GM06990 (cell line): ENCODE data around the gene C12orf54.
"Not testable (repeated sequence)": the region's sequence is repeated elsewhere in the genome, so short reads cannot be mapped to it uniquely, and the experiment has no call there.

Experiments used
- DNase-seq: peaks from one replicate; pipeline ENCODE4 v3.0.0-alpha.2; 2011; ENCODE audit not compliant: insufficient read length; ENCODE audit errors: extremely low read depth
- H3K27me3 ChIP-seq: replicated peaks from 2 replicates; pipeline ENCODE4 v1.6.0; 2011; ENCODE audit warnings: low read length; ENCODE audit not compliant: control insufficient read depth, insufficient read depth
- H3K36me3 ChIP-seq: 2 replicates; pipeline ENCODE4 v1.5.1; 2011; ENCODE audit warnings: low read length; ENCODE audit not compliant: control insufficient read depth, insufficient read depth
- H3K4me3 ChIP-seq: replicated peaks from 2 replicates; pipeline ENCODE4 v1.5.1; 2011; ENCODE audit warnings: low read depth, mild to moderate bottlenecking, control low read depth, low read length
- TF ChIP-seq, protein P1 (sequence below): IDR thresholded peaks from 2 replicates; pipeline ENCODE4 v1.5.1; 2011; ENCODE audit warnings: low read length, control low read depth, mild to moderate bottlenecking, inconsistent platforms; ENCODE audit not compliant: insufficient read depth, poor library complexity, severe bottlenecking

Gene C12orf54

DNA sequence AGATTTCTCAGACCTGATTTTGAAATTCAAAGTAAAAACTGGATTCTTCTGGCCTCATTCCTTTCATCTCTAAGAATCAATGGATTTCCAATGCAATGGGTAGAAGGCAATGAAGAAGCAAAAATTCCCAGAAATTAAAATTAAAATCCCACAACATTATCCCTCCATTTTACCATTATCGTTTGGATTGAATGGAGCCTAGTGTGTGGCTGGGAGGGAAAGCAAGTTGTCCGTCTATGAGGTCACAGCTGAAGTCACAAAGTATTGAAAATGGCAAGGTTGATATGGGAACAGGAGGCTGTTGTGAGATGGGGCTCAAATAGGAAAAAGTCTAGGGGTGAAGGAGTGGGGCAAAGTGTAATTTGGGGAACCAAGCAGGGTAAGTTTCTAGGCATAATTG is at the start of gene C12orf54:
C12orf54 (plus strand) TSS at position 301 of the 400 bp plus-strand sequence. CDS start 799 bp downstream, outside the sequence.
- Histone ChIP-seq H3K27me3 (no peaks in the 10 kb centered on the region), H3K36me3 (no peaks in the 10 kb centered on the region), H3K4me3 (no peak within 1 kb of the TSS)
- DNase-seq: no peak
- TF ChIP-seq, protein P1, sequence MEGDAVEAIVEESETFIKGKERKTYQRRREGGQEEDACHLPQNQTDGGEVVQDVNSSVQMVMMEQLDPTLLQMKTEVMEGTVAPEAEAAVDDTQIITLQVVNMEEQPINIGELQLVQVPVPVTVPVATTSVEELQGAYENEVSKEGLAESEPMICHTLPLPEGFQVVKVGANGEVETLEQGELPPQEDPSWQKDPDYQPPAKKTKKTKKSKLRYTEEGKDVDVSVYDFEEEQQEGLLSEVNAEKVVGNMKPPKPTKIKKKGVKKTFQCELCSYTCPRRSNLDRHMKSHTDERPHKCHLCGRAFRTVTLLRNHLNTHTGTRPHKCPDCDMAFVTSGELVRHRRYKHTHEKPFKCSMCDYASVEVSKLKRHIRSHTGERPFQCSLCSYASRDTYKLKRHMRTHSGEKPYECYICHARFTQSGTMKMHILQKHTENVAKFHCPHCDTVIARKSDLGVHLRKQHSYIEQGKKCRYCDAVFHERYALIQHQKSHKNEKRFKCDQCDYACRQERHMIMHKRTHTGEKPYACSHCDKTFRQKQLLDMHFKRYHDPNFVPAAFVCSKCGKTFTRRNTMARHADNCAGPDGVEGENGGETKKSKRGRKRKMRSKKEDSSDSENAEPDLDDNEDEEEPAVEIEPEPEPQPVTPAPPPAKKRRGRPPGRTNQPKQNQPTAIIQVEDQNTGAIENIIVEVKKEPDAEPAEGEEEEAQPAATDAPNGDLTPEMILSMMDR: no peak

DNA sequence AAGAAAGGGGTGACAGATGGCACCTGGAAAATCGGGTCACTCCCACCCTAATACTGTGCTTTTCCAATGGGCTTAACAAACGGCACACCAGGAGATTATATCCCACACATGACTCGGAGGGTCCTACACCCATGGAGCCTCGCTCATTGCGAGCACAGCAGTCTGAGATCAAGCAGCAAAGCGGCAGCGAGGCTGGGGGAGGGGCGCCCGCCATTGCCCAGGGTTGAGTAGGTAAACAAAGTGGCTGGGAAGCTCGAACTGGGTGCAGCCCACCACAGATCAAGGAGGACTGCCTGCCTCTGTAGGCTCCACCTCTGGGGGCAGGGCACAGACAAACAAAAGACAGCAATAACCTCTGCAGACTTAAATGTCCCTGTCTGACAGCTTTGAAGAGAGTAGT is 48.3 kb upstream of the C12orf54 start:
- not testable (repeated sequence) for H3K36me3 ChIP-seq, H3K27me3 ChIP-seq, DNase-seq, H3K4me3 ChIP-seq

DNA sequence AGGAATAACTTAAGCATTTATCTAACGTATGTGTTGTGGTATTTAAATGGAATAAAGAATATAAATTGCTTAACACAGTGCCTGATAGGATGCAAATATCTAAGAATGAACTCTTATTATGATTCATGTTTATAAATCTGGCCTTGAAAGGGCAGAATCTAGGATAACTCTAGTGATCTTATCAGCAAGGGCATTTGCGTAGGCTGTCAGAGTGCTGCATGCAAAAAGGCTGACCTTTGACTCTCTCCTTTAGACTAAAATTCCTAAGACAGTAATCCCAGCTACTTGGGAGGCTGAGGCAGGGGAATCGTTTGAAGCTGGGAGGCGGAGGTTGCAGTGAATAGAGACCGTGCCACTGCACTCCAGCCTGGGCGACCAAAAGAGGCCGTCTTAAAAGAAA is 41.2 kb upstream of the C12orf54 start:
- DNase-seq: no peak

DNA sequence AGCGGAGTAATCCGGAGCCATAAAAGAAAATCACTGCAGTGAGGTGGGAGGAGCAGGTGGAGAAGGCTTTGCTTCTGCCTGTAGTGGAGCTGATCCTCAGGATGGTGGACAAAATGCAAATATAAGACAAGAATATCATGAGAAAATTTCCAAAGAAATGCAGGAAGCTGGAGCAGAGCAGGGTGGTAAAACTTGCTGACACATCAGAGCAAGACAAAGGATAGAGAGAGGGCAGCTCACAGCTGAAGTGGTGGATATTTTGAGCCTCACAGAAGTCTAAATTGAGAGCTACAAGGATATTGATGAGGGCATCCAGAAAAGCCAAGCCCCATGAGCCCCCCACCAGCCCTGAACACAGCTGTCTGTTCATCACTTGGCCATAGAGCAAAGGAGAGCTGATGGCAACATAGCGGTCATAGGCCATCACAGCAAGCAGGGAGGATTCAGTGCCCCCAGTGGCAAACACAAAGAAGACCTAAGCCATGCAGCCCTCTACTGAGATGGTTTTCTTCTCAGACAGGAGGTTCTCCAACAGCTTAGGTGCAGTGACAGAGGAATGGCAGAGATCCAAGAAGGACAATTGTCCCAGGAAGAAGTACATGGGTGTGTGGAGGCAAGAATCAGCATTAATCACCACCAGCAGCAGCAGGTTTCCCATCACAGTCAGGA is 40.0 kb upstream of the C12orf54 start:
- Histone ChIP-seq H3K4me3 (no peak overlapping the region), H3K27me3 (no peaks in the 10 kb centered on the region), H3K36me3 (no peaks in the 10 kb centered on the region)
- TF ChIP-seq, protein P1: peak; percentile 41
- no peak for DNase-seq

More for the DNA sequence above, 41.2 kb upstream of the C12orf54 start:
- TF ChIP-seq, protein P1: no peak
- Histone ChIP-seq H3K4me3 (no peak overlapping the region), H3K36me3 (no peaks in the 10 kb centered on the region), H3K27me3 (no peaks in the 10 kb centered on the region)

DNA sequence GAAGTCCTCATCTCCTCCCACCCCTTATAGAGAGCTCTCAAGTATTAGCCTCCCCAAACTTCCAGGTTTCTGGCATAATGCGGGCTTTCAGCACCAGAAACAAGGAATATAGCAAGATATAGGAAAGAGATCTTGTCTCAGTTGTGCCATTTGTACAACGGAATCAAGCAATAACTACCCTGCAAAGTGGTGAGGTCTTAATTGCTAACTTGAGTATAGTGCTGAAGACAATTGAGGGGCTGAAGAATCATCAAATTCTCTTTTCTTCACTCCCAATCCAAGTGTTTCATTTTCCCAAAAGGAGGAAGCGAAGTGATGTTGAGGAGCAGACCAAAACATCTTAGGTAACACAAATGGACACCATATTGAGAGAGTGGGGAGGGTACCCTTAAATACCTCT is 36.8 kb upstream of the C12orf54 start:
- no peak overlapping the region for H3K4me3 ChIP-seq
- no peaks in the 10 kb centered on the region for H3K27me3 ChIP-seq
- no peak for DNase-seq
- TF ChIP-seq, protein P1: no peak
- no peaks in the 10 kb centered on the region for H3K36me3 ChIP-seq

DNA sequence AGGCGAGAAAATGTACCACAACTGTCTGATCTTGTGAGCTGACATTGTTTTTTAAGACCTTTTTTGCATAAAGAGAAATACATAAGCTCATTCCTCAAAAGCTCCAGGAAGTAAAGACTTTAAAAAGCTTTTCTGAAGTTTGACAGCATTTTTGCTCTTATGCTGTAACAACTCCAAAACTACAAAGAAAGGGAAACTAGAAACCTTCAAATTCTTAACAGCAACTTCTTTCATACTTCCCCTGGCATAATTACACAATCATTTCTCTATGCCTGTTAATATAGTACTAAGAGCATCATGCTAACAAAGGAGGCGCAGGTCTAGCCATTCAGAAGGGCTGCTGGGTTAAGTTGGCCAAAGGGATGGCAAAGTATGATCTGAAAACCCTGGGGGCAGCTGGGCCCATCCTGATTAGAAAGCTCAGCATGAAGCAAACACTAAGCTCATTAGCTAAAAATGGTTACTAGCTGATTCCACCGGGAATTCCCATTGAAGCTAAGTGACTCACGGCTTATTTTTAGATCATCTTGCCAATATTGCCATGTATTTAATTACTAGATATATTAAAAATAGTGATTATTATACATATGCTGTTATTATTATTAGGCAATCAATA is 36.0 kb upstream of the C12orf54 start:
- no peaks in the 10 kb centered on the region for H3K36me3 ChIP-seq
- peak; percentile 13 for DNase-seq
- TF ChIP-seq, protein P1: no peak
- no peaks in the 10 kb centered on the region for H3K27me3 ChIP-seq
- no peak overlapping the region for H3K4me3 ChIP-seq
